HL-60 (cell line): Measurements from ENCODE around the gene BRAF.
"Not testable (repeated sequence)": the region's sequence is repeated elsewhere in the genome, so short reads cannot be mapped to it uniquely, and the experiment has no call there.

Experiments used
- GABPA ChIP-seq: IDR thresholded peaks from 2 replicates; pipeline ENCODE4 v1.6.1; 2012; ENCODE audit warnings: low read depth
- POLR2AphosphoS5 ChIP-seq: IDR thresholded peaks from 2 replicates; pipeline ENCODE4 v1.6.1; 2012; ENCODE audit warnings: low read depth
- TF ChIP-seq, protein P1 (sequence below): IDR thresholded peaks from one replicate; pipeline ENCODE4 v1.5.1; 2011; ENCODE audit warnings: low read length, control low read depth, inconsistent platforms; ENCODE audit not compliant: insufficient read depth
- TF ChIP-seq, protein P2 (sequence below): IDR thresholded peaks from 2 replicates; pipeline ENCODE4 v1.6.1; 2012; ENCODE audit warnings: low read depth; ENCODE audit not compliant: insufficient replicate concordance

DNA sequence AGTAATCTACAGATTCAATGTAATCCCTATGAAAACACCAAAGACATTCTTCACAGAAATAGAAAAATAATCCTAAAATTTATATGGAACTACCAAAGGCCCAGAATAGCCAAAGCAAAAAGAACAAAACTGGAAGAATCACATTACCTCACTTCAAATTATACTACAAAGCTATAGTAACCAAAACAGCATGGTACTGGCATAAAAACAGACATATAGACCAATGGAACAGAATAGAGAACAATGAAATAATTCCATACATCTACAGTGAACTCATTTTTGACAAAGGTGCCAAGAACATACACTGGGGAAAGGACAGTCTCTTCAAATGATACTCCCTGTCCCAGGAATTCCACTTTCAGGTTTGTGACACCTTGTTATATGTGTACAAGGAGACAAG, 107.3 kb downstream of the BRAF start:
- TF ChIP-seq, protein P1, sequence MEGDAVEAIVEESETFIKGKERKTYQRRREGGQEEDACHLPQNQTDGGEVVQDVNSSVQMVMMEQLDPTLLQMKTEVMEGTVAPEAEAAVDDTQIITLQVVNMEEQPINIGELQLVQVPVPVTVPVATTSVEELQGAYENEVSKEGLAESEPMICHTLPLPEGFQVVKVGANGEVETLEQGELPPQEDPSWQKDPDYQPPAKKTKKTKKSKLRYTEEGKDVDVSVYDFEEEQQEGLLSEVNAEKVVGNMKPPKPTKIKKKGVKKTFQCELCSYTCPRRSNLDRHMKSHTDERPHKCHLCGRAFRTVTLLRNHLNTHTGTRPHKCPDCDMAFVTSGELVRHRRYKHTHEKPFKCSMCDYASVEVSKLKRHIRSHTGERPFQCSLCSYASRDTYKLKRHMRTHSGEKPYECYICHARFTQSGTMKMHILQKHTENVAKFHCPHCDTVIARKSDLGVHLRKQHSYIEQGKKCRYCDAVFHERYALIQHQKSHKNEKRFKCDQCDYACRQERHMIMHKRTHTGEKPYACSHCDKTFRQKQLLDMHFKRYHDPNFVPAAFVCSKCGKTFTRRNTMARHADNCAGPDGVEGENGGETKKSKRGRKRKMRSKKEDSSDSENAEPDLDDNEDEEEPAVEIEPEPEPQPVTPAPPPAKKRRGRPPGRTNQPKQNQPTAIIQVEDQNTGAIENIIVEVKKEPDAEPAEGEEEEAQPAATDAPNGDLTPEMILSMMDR, result not testable (repeated sequence)
- not testable (repeated sequence) for TF ChIP-seq POLR2AphosphoS5, GABPA
- TF ChIP-seq, protein P2, sequence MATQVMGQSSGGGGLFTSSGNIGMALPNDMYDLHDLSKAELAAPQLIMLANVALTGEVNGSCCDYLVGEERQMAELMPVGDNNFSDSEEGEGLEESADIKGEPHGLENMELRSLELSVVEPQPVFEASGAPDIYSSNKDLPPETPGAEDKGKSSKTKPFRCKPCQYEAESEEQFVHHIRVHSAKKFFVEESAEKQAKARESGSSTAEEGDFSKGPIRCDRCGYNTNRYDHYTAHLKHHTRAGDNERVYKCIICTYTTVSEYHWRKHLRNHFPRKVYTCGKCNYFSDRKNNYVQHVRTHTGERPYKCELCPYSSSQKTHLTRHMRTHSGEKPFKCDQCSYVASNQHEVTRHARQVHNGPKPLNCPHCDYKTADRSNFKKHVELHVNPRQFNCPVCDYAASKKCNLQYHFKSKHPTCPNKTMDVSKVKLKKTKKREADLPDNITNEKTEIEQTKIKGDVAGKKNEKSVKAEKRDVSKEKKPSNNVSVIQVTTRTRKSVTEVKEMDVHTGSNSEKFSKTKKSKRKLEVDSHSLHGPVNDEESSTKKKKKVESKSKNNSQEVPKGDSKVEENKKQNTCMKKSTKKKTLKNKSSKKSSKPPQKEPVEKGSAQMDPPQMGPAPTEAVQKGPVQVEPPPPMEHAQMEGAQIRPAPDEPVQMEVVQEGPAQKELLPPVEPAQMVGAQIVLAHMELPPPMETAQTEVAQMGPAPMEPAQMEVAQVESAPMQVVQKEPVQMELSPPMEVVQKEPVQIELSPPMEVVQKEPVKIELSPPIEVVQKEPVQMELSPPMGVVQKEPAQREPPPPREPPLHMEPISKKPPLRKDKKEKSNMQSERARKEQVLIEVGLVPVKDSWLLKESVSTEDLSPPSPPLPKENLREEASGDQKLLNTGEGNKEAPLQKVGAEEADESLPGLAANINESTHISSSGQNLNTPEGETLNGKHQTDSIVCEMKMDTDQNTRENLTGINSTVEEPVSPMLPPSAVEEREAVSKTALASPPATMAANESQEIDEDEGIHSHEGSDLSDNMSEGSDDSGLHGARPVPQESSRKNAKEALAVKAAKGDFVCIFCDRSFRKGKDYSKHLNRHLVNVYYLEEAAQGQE, result not testable (repeated sequence)
